Fibroblast of pulmonary artery (primary cell): ENCODE data around the gene ODAD3.
A peak's percentile ranks its signal among the peaks of the same experiment; 100 is the strongest.

Experiments
- DNase-seq: peaks from one replicate; pipeline ENCODE4 v3.0.0-alpha.2; 2010; ENCODE audit warnings: low read depth
- H3K4me3 ChIP-seq: replicated peaks from 2 replicates; pipeline ENCODE4 v1.5.1; 2011; ENCODE audit warnings: low read depth, mild to moderate bottlenecking, control low read depth, low read length, moderate library complexity
- CTCF ChIP-seq: IDR thresholded peaks from 2 replicates; pipeline ENCODE4 v1.5.1; 2011; ENCODE audit warnings: mild to moderate bottlenecking, control low read depth, low read length, inconsistent platforms; ENCODE audit errors: missing control alignments

ODAD3 gene

DNA sequence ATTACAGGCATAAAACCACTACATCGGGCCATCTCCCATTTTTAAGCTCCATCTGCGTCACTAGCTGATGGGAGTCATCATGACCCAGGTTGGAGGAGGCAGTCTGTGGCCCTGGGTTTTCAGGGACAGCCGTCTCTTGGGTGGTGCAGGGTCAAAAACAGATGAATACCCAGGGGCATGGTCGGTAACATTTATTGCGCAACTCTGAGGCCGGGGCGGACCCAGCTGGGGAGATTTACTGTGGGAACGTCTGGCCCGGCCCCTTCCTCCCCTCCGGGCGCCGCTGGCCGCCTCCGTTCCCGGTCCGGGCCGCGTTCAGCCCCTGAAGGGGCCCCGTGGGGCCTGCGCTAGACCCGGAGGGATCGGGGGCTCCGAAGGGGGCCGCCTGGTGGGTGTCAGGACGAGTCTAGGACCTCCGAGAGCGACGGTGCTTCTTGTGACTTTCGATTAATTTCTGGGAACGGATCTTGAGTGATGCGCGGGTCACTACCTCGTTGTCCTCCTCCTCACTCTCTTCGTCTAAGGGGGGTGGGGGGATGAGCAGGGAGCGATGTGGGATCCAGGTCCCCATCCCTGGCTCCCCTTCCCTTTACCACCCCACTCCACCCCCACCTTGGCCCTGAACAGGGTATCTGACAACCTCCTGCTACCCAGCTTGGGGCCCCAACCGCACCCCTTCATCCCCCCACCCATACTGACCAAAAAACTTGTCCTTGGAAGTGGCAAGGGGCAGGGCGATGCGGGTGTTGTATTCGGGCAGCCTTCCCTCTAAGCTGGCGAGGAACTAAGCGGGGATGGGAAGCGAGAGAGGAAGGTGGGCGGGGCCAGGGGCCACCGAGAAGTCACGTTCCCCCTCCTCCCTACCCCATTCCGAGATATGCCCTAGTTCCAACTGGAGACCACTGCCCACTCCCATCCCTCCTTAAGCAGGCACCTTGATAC lies 14.2 kb downstream of the ODAD3 start:
- DNase-seq = peak; percentile 53
- no peak for TF ChIP-seq CTCF
- H3K4me3 ChIP-seq = peak overlapping the region; percentile 38

DNA sequence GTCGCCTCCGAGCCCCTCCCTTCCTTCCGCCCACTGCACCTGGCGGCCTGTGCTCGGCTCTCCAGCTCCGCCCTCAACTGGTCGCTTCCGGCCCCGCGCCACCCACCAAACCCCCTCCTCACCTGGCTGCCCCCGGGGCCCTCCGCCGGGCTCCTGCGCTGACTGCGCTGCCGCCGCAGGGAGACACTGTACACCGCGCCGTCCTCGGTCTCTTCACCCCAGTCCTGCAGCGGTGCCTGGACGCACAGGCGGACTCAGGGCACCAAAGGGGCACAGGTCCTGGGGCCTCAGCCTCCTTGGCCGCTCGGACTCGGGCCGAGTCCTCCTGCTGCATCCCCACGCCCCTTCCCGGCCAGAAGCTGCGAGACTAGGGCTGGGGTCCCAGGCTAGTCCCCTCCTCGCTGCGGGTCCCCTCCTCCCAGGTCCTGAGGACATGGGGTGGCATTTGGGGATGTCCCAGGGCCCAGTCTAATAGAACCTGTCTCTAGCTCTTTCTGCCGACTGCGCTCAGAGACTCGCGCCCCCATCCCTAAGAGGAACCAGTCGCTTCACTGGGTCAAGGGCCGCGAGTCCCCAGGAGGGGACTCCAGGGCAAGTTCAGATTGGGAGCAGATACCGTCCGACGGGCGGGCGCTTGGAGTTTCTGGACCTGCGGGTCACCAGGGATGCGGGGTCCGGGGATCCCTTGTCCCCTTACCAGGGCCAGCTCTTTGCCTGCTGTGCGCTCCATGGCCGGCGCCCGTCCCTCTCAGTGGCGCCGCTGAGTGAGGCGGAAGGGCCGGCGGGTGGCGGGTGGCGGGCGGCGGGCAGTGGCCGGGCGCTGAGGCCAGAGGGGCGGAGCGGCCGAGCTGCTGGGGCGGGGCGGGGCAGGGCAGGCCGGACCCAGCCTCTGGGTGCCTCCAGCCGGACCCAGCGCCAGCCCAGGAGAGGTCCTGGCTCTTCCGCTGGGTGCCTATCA lies 16.1 kb downstream of the ODAD3 start, which contains the start of gene RGL3:
Gene RGL3 (minus strand): TSS at position 766 of the 958 bp plus-strand sequence. CDS start 36 bp downstream, at position 730.
- DNase-seq = no peak
- TF ChIP-seq CTCF = no peak
- H3K4me3 ChIP-seq = peak within 1 kb of the TSS; percentile 30

DNA sequence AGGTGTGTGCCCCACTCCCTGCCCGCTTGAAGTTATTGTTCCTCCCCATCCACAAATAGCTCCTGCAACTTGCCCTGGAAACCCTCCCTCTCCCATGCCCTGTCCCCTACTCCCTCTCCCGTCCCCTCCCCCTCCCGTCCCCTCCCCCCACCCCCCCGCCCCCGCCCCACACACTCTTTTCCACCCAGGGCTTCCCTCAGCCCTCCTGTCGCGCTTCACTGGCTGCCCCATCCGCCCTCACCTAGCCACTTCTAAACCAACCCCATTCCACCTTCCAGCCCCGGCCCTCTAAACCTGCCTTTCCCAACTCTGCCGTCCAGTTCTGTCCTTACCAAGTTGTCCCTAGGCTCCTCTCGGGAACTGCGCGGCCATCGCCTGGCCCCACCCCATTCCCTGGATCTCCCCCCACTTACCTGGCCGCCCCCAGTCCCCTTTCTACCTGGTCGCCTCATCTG lies 16.8 kb downstream of the ODAD3 start:
- H3K4me3 ChIP-seq = no peak overlapping the region
- no peak for DNase-seq
- TF ChIP-seq CTCF = no peak

DNA sequence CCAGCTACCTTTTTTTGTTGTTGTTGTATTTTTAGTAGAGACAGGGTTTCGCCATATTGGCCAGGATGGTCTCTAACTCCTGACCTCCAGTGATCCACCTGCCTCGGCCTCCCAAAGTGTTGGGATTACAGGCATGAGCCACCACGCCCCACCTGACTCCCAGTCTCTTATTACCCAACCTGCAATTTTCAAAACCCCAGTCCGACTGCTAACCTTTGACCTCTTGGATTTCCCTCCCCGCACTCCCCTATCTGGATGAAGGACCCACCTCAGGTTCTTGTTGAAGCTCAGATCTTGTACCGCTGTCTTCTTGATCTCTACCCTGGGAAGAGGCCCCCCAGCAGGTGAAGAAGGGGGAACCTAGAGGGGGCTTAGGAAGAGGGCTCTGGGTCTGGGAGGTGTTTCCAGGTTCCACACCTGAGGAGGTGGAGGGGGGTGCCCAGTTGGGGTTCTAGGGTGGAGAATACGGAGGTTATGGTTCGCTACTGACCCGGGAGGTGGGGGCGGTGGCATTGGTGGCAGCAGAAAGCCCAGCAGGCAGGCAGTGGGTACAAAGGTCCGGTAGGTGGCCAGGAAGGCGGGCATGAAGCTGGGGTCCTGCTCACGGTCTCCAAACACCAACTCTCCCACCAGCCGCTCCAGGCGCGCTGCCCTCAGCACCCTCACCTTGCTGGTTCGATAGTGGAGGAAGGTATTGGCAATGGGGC lies 18.4 kb downstream of the ODAD3 start:
- TF ChIP-seq CTCF = no peak
- DNase-seq = no peak
- no peak overlapping the region for H3K4me3 ChIP-seq

- DNase-seq = no peak
- TF ChIP-seq CTCF = no peak
- H3K4me3 ChIP-seq = no peak overlapping the region
These were observed 20.4 kb downstream of the ODAD3 start for GRCh38 chr19:11414544-11414943.

GRCh38 chr19:11410682-11411081 lies 24.2 kb downstream of the ODAD3 start:
- no peak overlapping the region for H3K4me3 ChIP-seq
- peak; percentile 11 for DNase-seq
- TF ChIP-seq CTCF = no peak
